Measurements from ENCODE around the gene GSDME.

Gene GSDME

DNA sequence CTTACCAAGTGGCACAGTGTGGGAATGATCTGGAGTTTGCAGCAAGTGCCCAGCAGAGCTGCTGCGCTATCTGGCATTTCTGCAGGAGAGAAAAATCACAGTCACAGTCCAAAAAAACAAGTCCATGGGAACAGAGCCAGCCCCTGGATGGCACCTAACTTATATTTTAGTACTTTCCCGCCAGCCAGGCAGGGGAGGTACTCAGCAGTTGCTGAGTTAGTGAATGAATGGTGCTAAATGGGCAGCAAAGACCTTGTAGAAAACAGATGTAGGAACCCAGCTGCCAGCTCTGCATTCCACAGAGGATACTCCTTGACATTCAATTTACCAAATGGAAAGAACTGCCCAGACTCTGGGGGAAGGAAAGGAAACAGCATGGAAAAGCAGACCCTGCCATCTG lies 54.5 kb downstream of the GSDME start:
- H3K4me1 ChIP-seq (ENCODE audit: control insufficient read depth, low read length): peaks cover 8% of the 10 kb centered on the region
- H3K27ac ChIP-seq (ENCODE audit: low read depth, low read length): no peak overlapping the region
- no peaks in the 10 kb centered on the region for H3K9me3 ChIP-seq (ENCODE audit: control insufficient read depth, insufficient read depth, low read length)
- no peaks in the 10 kb centered on the region for H3K9me2 ChIP-seq (replicated peaks; ENCODE audit: control insufficient read depth, low read length)
- H3K36me3 ChIP-seq (ENCODE audit: control insufficient read depth, low read length): no peaks in the 10 kb centered on the region
- TF ChIP-seq, protein P1, sequence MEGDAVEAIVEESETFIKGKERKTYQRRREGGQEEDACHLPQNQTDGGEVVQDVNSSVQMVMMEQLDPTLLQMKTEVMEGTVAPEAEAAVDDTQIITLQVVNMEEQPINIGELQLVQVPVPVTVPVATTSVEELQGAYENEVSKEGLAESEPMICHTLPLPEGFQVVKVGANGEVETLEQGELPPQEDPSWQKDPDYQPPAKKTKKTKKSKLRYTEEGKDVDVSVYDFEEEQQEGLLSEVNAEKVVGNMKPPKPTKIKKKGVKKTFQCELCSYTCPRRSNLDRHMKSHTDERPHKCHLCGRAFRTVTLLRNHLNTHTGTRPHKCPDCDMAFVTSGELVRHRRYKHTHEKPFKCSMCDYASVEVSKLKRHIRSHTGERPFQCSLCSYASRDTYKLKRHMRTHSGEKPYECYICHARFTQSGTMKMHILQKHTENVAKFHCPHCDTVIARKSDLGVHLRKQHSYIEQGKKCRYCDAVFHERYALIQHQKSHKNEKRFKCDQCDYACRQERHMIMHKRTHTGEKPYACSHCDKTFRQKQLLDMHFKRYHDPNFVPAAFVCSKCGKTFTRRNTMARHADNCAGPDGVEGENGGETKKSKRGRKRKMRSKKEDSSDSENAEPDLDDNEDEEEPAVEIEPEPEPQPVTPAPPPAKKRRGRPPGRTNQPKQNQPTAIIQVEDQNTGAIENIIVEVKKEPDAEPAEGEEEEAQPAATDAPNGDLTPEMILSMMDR (IDR thresholded peaks at IDR 0.05; ENCODE audit: low read depth, low read length, poor library complexity, severe bottlenecking): no peak
- TF ChIP-seq EZH2phosphoT487 (IDR thresholded peaks at IDR 0.05; ENCODE audit: borderline replicate concordance, low read length): no peak
- no peak overlapping the region for H3K4me3 ChIP-seq (ENCODE audit: low read length)
- H4K20me1 ChIP-seq (ENCODE audit: control insufficient read depth, insufficient read depth, low read depth, low read length): no peaks in the 10 kb centered on the region
- no peaks in the 10 kb centered on the region for H3K79me2 ChIP-seq (ENCODE audit: control insufficient read depth, low read length)
- no peaks in the 10 kb centered on the region for H3F3A ChIP-seq (ENCODE audit: control insufficient read depth, insufficient read depth)
- H3K4me2 ChIP-seq (ENCODE audit: low read length): no peak overlapping the region
- no peaks in the 10 kb centered on the region for H3K27me3 ChIP-seq (ENCODE audit: control insufficient read depth, low read length)

GRCh38 chr7:24701261-24702235 lies 55.7 kb downstream of the GSDME start:
- Histone ChIP-seq H3K27me3 (ENCODE audit: control insufficient read depth, low read length) (no peaks in the 10 kb centered on the region), H3K4me2 (ENCODE audit: low read length) (no peak overlapping the region)

GRCh38 chr7:24700521-24701260 lies 56.6 kb downstream of the GSDME start:
- TF ChIP-seq, protein P1 (IDR thresholded peaks at IDR 0.05; ENCODE audit: low read depth, low read length, poor library complexity, severe bottlenecking): no peak
- no peak for TF ChIP-seq EZH2phosphoT487 (IDR thresholded peaks at IDR 0.05; ENCODE audit: borderline replicate concordance, low read length)
- Histone ChIP-seq H3F3A (ENCODE audit: control insufficient read depth, insufficient read depth) (no peaks in the 10 kb centered on the region), H3K27me3 (ENCODE audit: control insufficient read depth, low read length) (no peaks in the 10 kb centered on the region), H3K79me2 (ENCODE audit: control insufficient read depth, low read length) (no peaks in the 10 kb centered on the region), H3K27ac (ENCODE audit: low read depth, low read length) (no peak overlapping the region), H3K4me1 (ENCODE audit: control insufficient read depth, low read length) (peaks cover 14% of the 10 kb centered on the region), H3K36me3 (ENCODE audit: control insufficient read depth, low read length) (no peaks in the 10 kb centered on the region), H3K4me3 (ENCODE audit: low read length) (no peak overlapping the region), H3K4me2 (ENCODE audit: low read length) (no peak overlapping the region), H3K9me2 (replicated peaks; ENCODE audit: control insufficient read depth, low read length) (no peaks in the 10 kb centered on the region), H3K9me3 (ENCODE audit: control insufficient read depth, insufficient read depth, low read length) (no peaks in the 10 kb centered on the region), H4K20me1 (ENCODE audit: control insufficient read depth, insufficient read depth, low read depth, low read length) (no peaks in the 10 kb centered on the region)

More at GRCh38 chr7:24701261-24702235, 55.7 kb downstream of the GSDME start:
- Histone ChIP-seq H4K20me1 (ENCODE audit: control insufficient read depth, insufficient read depth, low read depth, low read length) (no peaks in the 10 kb centered on the region), H3F3A (ENCODE audit: control insufficient read depth, insufficient read depth) (no peaks in the 10 kb centered on the region), H3K4me1 (ENCODE audit: control insufficient read depth, low read length) (peaks cover 14% of the 10 kb centered on the region), H3K36me3 (ENCODE audit: control insufficient read depth, low read length) (no peaks in the 10 kb centered on the region), H3K9me2 (replicated peaks; ENCODE audit: control insufficient read depth, low read length) (no peaks in the 10 kb centered on the region), H3K79me2 (ENCODE audit: control insufficient read depth, low read length) (no peaks in the 10 kb centered on the region), H3K4me3 (ENCODE audit: low read length) (no peak overlapping the region), H3K27ac (ENCODE audit: low read depth, low read length) (no peak overlapping the region), H3K9me3 (ENCODE audit: control insufficient read depth, insufficient read depth, low read length) (no peaks in the 10 kb centered on the region)
- no peak for TF ChIP-seq EZH2phosphoT487 (IDR thresholded peaks at IDR 0.05; ENCODE audit: borderline replicate concordance, low read length)
- TF ChIP-seq, protein P1 (IDR thresholded peaks at IDR 0.05; ENCODE audit: low read depth, low read length, poor library complexity, severe bottlenecking): no peak

All from DOHH2 (cell line).